ENCODE measurements around the gene TEX38. TPM values are rescaled to one million over a fixed set of nuclear protein-coding genes. Genes with fewer than 3 reads are reported as not detected.

TEX38 gene
- total and polyA plus RNA-seq, 10 of the 15 experiments (the other 5 are each of a cell fraction or from before 2014, with no cell fraction given): 0.07 to 0.32 (median 0.15) TPM; not detected in 7

DNA sequence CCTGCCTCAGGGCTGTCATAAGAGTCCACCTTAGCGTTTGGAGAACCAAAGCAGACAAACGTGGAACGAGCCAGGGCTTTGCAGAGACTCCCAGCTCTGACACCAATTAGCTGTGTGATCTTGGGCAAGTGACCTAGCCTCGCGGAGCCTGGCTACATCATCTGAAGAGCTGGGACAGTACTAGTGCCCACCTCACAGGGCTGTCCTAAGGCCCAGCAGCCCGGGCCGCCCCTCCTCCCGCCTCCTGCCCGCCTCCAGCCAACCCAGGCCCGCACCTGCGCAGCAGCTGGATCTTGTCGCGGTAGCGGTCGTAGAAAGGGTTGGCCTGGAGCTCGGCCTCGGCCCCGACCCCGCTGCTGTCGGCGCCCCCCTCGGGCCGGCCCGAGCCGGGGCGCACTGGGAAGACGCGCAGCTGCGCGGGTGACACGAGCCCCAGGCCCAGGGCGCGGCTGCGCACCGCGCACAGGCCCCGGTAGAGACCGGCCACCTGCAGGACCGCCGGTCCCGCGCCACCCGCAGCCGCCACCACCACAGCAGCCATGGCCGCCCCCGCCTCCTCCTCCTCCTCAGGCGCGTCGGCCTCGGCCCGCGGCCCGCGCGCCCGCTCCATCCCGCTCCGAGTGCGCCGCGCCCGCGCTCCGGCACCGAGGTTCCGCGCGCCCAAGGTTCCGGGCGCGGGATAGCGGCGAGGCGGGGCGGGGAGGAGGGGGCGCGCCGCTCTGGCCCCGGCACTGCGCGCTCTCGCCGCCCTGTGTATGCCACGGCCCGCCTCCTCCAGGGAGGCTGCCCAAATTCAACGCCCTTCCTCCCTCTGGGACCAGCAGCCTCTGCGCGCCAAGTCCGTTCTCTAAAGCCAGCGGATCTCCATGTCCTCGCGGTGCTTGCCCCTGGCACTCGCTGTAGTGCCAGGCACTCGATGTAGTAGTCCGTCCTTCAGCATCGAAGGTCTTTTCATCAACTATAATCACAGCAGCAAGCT is 3.6 kb upstream of the TEX38 start, which contains the start of gene ATPAF1 (continued):
- TF ChIP-seq, protein P1, sequence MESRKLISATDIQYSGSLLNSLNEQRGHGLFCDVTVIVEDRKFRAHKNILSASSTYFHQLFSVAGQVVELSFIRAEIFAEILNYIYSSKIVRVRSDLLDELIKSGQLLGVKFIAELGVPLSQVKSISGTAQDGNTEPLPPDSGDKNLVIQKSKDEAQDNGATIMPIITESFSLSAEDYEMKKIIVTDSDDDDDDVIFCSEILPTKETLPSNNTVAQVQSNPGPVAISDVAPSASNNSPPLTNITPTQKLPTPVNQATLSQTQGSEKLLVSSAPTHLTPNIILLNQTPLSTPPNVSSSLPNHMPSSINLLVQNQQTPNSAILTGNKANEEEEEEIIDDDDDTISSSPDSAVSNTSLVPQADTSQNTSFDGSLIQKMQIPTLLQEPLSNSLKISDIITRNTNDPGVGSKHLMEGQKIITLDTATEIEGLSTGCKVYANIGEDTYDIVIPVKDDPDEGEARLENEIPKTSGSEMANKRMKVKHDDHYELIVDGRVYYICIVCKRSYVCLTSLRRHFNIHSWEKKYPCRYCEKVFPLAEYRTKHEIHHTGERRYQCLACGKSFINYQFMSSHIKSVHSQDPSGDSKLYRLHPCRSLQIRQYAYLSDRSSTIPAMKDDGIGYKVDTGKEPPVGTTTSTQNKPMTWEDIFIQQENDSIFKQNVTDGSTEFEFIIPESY (IDR thresholded peaks at IDR 0.05): no peak
- peak; percentile 77; the same call in 1 of the 2 replicates for TF ChIP-seq ZNF217 (IDR thresholded peaks at IDR 0.05)
- no peak for TF ChIP-seq SREBF1 (IDR thresholded peaks at IDR 0.05; ENCODE audit: low read length)
- TF ChIP-seq POU2F2 (IDR thresholded peaks at IDR 0.05; ENCODE audit: borderline replicate concordance, low read depth, low read length): peak; percentile 54; the same call in 1 of the 3 replicates
- peak; percentile 14 for TF ChIP-seq RELA (IDR thresholded peaks at IDR 0.05; ENCODE audit: borderline replicate concordance, partially characterized antibody)
- TF ChIP-seq POLR2A (IDR thresholded peaks at IDR 0.05; ENCODE audit: low read depth, low read length): peak; percentile 84
- TF ChIP-seq ZNF622 (IDR thresholded peaks at IDR 0.05): no peak
- TF ChIP-seq CHD2 (IDR thresholded peaks at IDR 0.05; ENCODE audit: borderline replicate concordance, low read depth, low read length): peak; percentile 74; the same call in 1 of the 2 replicates
- TF ChIP-seq IKZF1 (conservative IDR thresholded peaks at IDR 0.05): peak; percentile 93
- 0 out of 2 replicates have a peak, but pooled peaks have one; percentile 23 for TF ChIP-seq NBN (IDR thresholded peaks at IDR 0.05)
- no peak for TF ChIP-seq CBX3 (IDR thresholded peaks at IDR 0.05; ENCODE audit: borderline replicate concordance, low read depth)
- peak; percentile 62 for TF ChIP-seq NR2C1 (IDR thresholded peaks at IDR 0.05)
- peak; percentile 71 for TF ChIP-seq MYC (IDR thresholded peaks at IDR 0.05; ENCODE audit: insufficient read depth, insufficient read length, insufficient replicate concordance, low read length, severe bottlenecking)
- TF ChIP-seq ASH2L (IDR thresholded peaks at IDR 0.05; ENCODE audit: borderline replicate concordance, low read depth): 0 out of 2 replicates have a peak, but pooled peaks have one; percentile 36
- peak; percentile 62 for TF ChIP-seq HCFC1 (IDR thresholded peaks at IDR 0.05; ENCODE audit: low read length)
- 0 out of 2 replicates have a peak, but pooled peaks have one; percentile 39 for TF ChIP-seq CHD1 (IDR thresholded peaks at IDR 0.05; ENCODE audit: low read depth, low read length)
- TF ChIP-seq SMC3 (IDR thresholded peaks at IDR 0.05; ENCODE audit: borderline replicate concordance, low read length): no peak
- TF ChIP-seq, protein P2, sequence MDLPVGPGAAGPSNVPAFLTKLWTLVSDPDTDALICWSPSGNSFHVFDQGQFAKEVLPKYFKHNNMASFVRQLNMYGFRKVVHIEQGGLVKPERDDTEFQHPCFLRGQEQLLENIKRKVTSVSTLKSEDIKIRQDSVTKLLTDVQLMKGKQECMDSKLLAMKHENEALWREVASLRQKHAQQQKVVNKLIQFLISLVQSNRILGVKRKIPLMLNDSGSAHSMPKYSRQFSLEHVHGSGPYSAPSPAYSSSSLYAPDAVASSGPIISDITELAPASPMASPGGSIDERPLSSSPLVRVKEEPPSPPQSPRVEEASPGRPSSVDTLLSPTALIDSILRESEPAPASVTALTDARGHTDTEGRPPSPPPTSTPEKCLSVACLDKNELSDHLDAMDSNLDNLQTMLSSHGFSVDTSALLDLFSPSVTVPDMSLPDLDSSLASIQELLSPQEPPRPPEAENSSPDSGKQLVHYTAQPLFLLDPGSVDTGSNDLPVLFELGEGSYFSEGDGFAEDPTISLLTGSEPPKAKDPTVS (IDR thresholded peaks at IDR 0.05; ENCODE audit: low read depth, low read length): no peak
- TF ChIP-seq SIX5 (IDR thresholded peaks at IDR 0.05; ENCODE audit: low read depth, low read length, severe bottlenecking): peak; percentile 43
- TF ChIP-seq RUNX3 (IDR thresholded peaks at IDR 0.05; ENCODE audit: low read length): peak; percentile 26; the same call in 1 of the 2 replicates
- peak; percentile 71 for TF ChIP-seq ZNF24 (IDR thresholded peaks at IDR 0.05)
- TF ChIP-seq NFXL1 (IDR thresholded peaks at IDR 0.05; ENCODE audit: borderline replicate concordance): 0 out of 2 replicates have a peak, but pooled peaks have one; percentile 81
- no peak for TF ChIP-seq CHD4 (IDR thresholded peaks at IDR 0.05)
- peak; percentile 75 for TF ChIP-seq KLF5 (IDR thresholded peaks at IDR 0.05; ENCODE audit: partially characterized antibody)
- TF ChIP-seq MEF2B (IDR thresholded peaks at IDR 0.05; ENCODE audit: partially characterized antibody, poor library complexity, severe bottlenecking): no peak
- TF ChIP-seq, protein P3, sequence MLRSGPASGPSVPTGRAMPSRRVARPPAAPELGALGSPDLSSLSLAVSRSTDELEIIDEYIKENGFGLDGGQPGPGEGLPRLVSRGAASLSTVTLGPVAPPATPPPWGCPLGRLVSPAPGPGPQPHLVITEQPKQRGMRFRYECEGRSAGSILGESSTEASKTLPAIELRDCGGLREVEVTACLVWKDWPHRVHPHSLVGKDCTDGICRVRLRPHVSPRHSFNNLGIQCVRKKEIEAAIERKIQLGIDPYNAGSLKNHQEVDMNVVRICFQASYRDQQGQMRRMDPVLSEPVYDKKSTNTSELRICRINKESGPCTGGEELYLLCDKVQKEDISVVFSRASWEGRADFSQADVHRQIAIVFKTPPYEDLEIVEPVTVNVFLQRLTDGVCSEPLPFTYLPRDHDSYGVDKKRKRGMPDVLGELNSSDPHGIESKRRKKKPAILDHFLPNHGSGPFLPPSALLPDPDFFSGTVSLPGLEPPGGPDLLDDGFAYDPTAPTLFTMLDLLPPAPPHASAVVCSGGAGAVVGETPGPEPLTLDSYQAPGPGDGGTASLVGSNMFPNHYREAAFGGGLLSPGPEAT (IDR thresholded peaks at IDR 0.05; ENCODE audit: low read depth): no peak
- peak; percentile 71 for TF ChIP-seq ZSCAN29 (IDR thresholded peaks at IDR 0.05)

All from GM12878 (cell line).